ENCODE measurements around the gene RPS10.
"Not testable (repeated sequence)": the region's sequence is repeated elsewhere in the genome, so short reads cannot be mapped to it uniquely, and the experiment has no call there.

Gene RPS10

DNA sequence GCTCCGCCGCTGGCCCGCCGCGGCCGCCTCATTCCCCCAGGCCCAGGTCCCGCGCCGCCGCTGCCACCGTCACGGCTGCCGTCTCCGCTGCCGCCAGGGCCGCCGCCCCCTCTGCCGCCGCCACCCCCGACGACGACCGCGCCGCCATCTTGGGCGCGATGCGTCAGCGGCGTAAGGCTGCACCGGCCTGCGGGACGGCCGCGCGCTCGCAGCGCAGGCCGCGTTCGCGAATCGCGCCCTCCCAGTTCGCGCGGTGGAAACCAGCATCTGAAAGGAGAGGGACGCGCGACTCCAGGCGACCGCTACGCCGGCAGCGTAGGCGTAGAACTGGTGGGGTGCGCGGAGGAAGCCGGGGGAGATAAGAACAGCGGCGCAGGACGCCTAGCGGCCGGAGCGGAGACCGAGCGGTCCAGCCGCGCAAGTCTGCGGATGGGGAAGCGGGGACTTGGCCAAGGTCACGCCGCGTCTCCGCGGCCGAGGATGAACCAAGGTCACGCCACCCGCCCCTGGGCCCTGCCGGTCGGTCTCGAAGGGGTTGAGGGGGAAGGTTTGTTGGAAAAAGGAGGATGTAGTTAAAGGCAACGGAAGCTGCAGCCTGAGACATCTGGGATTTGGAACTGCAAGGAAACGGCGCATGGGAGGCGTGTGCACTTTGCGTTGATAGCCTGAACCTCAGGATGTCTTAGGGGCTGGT lies 33.2 kb downstream of the RPS10 start, which contains the start of gene NUDT3:
NUDT3 (minus strand) TSS at position 173 of the 694 bp plus-strand sequence. CDS start 307 bp downstream, outside the sequence.
- peak; percentile 91 for DNase-seq (ENCODE audit: low read depth)

DNA sequence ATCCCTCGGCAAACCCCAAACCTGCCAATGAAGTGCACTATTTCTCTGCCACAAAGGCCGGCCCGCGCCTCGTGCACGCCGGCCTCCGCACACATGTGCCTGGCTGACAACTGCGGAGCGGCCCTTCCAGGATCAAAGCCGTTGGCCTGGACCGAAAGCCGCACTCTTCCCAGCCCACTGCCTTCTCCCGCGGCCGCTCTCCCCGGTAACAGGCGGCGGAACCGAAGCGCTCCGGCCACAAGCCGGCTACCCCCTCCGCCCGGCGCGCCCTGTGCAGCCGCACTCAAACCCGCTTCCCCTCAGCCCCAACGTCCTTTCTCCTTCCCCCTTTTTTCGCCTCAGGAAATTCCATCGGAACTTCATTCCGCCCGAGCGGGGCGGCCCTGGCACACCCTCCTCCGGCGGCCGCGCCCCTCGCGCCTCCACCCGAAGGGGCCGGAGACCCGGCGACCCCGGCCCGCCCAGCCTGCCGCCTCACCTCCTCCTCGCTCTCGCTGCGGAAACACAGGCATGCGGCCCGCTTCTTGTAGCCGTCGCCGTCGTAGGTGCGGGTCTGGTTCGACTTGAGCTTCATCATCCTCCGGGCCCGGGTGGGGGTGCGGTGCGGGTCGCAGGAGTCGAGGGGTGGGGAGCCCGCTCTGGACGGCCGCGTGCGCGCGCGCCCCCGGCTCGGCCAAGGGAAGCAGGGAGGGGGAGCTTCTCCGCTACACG lies 33.9 kb downstream of the RPS10 start:
- DNase-seq (ENCODE audit: low read depth) = no peak

GRCh38 chr6:34391473-34391785 lies 34.4 kb downstream of the RPS10 start:
- DNase-seq (ENCODE audit: low read depth) = no peak

- DNase-seq (ENCODE audit: low read depth) = peak; percentile 64
These were observed 35.1 kb downstream of the RPS10 start for GRCh38 chr6:34390531-34391472.

DNA sequence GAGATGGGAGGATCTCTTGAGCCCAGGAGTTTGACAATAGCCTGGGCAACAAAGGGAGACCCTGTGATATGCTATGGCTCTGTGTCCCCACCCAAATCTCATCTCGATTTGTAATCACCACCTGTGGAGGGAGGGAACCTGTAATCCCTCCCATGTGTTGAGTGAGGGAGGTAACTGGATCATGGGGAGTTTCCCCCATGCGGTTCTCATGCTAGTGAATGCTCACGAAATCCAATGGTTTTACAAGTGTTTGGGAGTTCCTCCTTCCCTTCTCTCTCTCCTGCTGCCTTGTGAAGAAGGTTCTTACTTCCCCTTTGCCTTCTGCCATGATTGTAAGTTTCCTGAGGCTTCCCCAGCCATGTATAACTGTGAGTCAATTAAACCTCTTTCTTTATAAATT lies 36.8 kb downstream of the RPS10 start:
- DNase-seq (ENCODE audit: low read depth) = no peak

- DNase-seq (ENCODE audit: low read depth) = no peak
These were observed 37.4 kb downstream of the RPS10 start for GRCh38 chr6:34388421-34388820.

DNA sequence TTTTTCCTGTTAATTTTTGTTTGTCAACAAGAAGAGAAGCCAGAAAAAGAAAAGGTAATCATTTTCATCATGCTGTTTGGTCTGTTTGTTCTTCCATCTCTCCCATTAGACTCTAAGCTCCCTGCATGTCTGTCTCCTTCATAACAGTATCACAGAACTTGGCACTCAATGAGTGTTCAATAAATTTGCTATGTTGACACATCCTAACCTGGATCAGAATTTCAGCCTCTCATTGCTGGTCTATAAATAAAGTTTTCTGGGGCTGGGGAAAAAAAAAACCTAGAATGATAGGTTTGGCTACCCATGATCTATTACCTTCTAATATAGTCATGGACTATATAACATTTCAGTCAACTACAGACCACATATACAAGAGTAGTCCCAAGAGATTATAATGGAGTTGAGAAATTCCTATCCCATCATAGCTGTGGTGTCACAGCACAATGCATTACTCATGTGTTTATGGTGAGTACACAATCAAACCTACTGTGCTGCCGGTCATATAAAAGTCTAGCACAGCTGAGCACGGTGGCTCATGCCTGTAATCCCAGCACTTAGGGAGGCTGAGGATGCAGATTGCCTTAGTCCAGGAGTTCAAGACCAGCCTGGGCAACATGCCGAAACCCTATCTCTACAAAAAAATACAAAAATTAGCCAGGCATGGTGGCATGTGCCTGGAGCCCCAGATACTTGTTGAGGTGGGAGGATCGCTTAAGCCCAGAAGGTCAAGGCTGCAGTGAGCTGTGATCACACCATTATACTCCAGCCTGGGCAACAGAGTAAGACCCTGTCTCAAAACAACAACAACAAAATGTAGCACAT lies 39.3 kb downstream of the RPS10 start:
- DNase-seq (ENCODE audit: low read depth) = peak; percentile 82

GRCh38 chr6:34385793-34386195 lies 40.1 kb downstream of the RPS10 start:
- no peak for DNase-seq (ENCODE audit: low read depth)

GRCh38 chr6:34384321-34385153 lies 41.3 kb downstream of the RPS10 start:
- no peak for DNase-seq (ENCODE audit: low read depth)

DNA sequence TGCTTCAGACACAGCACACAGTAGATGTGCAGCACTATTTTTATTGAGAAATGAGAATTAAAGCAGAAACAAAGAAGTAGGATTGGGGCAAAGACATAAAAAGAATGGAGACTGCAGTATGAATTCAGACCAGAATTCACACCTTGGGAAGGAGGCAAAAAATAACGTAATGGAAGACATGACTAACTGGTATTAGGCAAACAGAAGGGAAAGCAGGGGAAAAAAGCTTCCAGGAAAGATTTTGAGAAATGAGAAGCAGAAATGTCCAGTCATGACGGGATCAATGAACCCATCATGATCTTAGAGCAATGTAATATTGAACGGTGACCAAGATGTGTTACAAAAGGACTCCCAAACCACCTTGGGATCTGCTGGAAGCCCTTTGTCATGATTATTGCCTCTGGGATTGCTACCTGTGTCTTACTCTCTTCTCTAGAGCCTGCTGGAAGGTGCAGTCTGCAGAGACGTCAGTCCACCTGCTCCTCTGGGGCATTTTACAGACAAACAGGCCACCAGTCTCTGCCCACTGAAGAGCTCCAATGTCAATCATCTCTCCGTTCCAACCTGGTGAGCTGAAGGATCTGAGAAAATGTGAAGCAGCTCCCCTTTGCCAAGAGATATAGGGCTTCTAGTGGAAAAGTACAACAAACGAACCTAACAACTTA lies 42.1 kb downstream of the RPS10 start:
- DNase-seq (ENCODE audit: low read depth) = peak; percentile 49

GRCh38 chr6:34383161-34383631 lies 42.7 kb downstream of the RPS10 start:
- DNase-seq (ENCODE audit: low read depth) = no peak

GRCh38 chr6:34381081-34381480 lies 44.8 kb downstream of the RPS10 start:
- no peak for DNase-seq (ENCODE audit: low read depth)

GRCh38 chr6:34378470-34378869 lies 47.4 kb downstream of the RPS10 start:
- DNase-seq (ENCODE audit: low read depth) = no peak

DNA sequence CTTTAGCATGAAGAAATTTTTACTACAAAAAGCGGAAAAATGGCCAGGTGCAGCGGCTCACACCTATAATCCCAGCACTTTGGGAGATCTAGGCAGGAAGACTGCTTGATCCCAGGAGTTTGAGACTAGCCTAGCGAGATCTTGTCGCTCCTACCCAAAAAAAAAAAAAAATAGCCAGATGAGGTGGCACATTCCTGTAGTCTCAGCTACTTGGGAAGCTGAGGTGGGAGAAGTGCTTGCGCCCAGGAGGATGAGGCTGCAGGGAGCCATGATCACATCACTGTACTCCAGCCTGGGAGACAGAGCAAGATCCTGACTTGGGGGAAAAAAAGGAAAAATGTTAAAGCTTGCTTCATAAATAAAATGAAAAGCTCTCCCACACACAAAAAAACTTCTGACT lies 47.9 kb downstream of the RPS10 start:
- no peak for DNase-seq (ENCODE audit: low read depth)

DNA sequence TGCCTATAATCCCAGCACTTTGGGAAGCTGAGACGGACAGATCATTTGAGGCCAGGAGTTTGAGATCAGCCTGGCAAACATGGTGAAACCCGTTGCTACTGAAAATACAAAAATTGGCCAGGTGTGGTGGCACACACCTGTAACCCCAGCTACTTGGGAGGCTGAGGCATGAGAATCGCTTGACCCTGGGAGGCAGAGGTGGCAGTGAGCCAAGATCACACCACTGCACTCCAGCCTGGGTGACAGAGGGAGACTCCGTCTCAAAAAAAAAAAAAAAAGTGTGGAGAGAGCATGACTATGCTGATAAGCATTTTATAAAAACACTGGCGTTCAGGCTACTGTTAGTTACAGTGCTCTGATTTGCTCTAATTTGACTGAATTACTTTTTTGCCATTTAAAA lies 48.3 kb downstream of the RPS10 start:
- DNase-seq (ENCODE audit: low read depth) = not testable (repeated sequence)

DNA sequence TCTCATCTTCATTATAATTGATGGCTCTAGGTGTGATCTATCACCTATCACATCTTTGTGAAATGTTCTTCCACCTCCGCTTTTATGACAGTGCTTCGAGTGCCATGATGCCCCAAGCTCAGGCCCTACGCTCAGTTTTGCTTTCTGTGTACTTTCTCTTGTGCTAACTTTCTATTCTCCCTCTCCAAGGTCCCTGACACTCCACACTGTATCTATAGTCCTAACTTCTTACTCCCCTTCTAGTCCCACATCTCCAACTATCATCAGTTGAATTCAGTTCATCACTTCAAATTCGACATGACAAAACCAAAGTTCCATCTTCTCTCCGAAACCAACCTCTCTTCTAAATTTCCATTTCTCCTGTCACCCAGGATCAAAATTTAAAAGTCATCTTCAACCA lies 50.0 kb downstream of the RPS10 start:
- DNase-seq (ENCODE audit: low read depth) = no peak

GRCh38 chr6:34374508-34374907 lies 51.4 kb downstream of the RPS10 start:
- no peak for DNase-seq (ENCODE audit: low read depth)

DNA sequence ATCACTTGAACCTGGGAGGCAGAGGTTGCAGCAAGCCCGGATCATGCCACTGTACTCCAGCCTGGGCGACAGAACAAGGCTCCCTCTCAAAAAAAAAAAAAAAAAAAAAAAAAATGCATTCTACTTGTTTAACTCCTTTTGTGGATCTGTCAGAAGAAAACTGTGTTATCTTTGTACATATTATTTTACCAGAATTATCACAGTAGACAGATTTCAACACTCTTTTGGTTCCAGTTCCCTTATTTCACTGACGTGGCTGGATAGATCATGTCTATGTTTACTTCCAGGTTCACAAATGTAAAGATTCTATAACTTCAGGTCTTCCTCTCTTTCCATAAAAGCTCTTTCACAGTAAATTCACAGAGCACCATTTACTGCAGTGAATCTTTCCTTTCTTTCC lies 51.8 kb downstream of the RPS10 start:
- no peak for DNase-seq (ENCODE audit: low read depth)

- no peak for DNase-seq (ENCODE audit: low read depth)
These were observed 52.4 kb downstream of the RPS10 start for GRCh38 chr6:34373511-34373910.

DNA sequence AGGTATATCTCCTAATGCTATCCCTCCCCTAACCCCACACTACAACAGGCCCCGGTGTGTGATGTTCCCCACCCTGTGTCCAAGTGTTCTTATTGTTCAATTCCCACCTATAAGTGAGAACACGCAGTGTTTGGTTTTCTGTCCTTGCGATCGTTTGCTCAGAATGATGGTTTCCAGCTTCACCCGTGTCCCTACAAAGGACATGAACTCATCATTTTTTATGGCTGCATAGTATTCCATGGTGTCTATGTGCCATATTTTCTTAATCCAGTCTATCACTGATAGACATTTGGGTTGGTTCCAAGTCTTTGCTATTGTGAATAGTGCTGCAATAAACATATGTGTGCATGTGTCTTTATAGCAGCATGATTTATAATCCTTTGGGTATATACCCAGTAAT lies 54.0 kb downstream of the RPS10 start:
- DNase-seq (ENCODE audit: low read depth) = not testable (repeated sequence)

Data from stromal cell of bone marrow (primary cell).